ENCODE results near the gene COL18A1. TPM values are rescaled to one million over a fixed set of nuclear protein-coding genes. Genes with fewer than 3 reads are reported as not detected.
A peak's percentile ranks its signal among the peaks of the same experiment; 100 is the strongest.

The COL18A1 gene
- total and polyA plus RNA-seq, 9 of the 15 experiments (the other 6 are each of a cell fraction or from before 2014, with no cell fraction given) = 0.14 to 16.4 (median 2.0) TPM

GRCh38 chr21:45405271-45405818 lies 380 bp downstream of the COL18A1 start:
- BruUV-seq (replicated peaks) = no TSS peak
- POLR2A ChIA-PET = no interaction called here
- CTCF ChIA-PET (ENCODE audit: low intra/inter-chr PET ratio) = no interaction called here
- peaks cover 15 to 70% of the 10 kb centered on the region in 2 experiments for H3K4me1 ChIP-seq (replicated peaks in 1 of 2; ENCODE audit: control insufficient read depth in 2 of 2, insufficient read depth in 2 of 2, low read length in 2 of 2)
- peak overlapping the region; percentile 63 for H2AFZ ChIP-seq (ENCODE audit: low read depth, low read length)
- in situ Hi-C loops (cut with MboI) (no loop called here), intact Hi-C loops (cut with micrococcal nuclease) (no loop called here)
- H3K4me2 ChIP-seq (ENCODE audit: insufficient read depth, low read length) = peak overlapping the region; percentile 67; the same call in 1 of the 2 replicates
- H3K4me3 ChIP-seq = peak overlapping the region; percentile 51
- 0 out of 2 replicates have a peak, but pooled peaks cover 5% of the 10 kb centered on the region for H4K20me1 ChIP-seq (replicated peaks; ENCODE audit: control insufficient read depth, insufficient read depth, low read length)
- H3K36me3 ChIP-seq (ENCODE audit: control insufficient read depth, insufficient read depth, low read length) = no peaks in the 10 kb centered on the region
- DNase-seq (ENCODE audit: extremely low read depth in 1 of 4, low spot score in 3 of 4) = peak; percentile 69 to 97 (median 92)
- ATAC-seq = peak; percentile 82
- H3K9me1 ChIP-seq (ENCODE audit: control insufficient read depth, insufficient read depth, low read length) = no peaks in the 10 kb centered on the region
- peaks cover 28% of the 10 kb centered on the region; the same call in 2 of the 3 replicates for H3K79me2 ChIP-seq (ENCODE audit: control insufficient read depth, insufficient read depth, low read length)
- no peak for FAIRE-seq
- 0% methylated on average over 14 of the region's 86 CpGs for WGBS (ENCODE audit: insufficient coverage, low coverage, missing lambda C conversion rate)
- H3K9me3 ChIP-seq (replicated peaks; ENCODE audit: control insufficient read depth, insufficient read depth, low read depth, low read length) = peaks cover 11% of the 10 kb centered on the region; the same call in 1 of the 2 replicates
- peak overlapping the region; percentile 47 to 85; a peak in 3 of 4 replicates for H3K9ac ChIP-seq (ENCODE audit: insufficient read depth in 1 of 2, low read depth in 2 of 2, low read length in 2 of 2)
- 0 out of 3 replicates have a peak overlapping the region, but pooled peaks have one; percentile 7 for H3K27ac ChIP-seq (ENCODE audit: extremely low read depth, low read depth, low read length)
- no peaks in the 10 kb centered on the region; a peak in 1 of 5 replicates for H3K27me3 ChIP-seq (ENCODE audit: control insufficient read depth in 2 of 2, insufficient read depth in 2 of 2, low read length in 2 of 2)
- TF ChIP-seq USF2 (CRISPR knock-in tag; IDR thresholded peaks at IDR 0.05) (no peak), DNMT1 (IDR thresholded peaks at IDR 0.05) (no peak), PHB2 (IDR thresholded peaks at IDR 0.05; ENCODE audit: low read depth) (no peak), KAT2B (IDR thresholded peaks at IDR 0.05; ENCODE audit: low read depth, low read length) (no peak), NONO (IDR thresholded peaks at IDR 0.05; ENCODE audit: low read depth in 2 of 2, low read length in 1 of 2) (peak in 1 of 2 experiments; percentile 38; a peak in 1 of 4 replicates), ZNF583 (CRISPR knock-in tag; IDR thresholded peaks at IDR 0.05) (no peak), WHSC1 (IDR thresholded peaks at IDR 0.05; ENCODE audit: low read length) (no peak), GTF2A2 (tag; IDR thresholded peaks at IDR 0.05) (no peak), GMEB1 (CRISPR knock-in tag; IDR thresholded peaks at IDR 0.05) (0 out of 2 replicates have a peak, but pooled peaks have one; percentile 16), MAZ (CRISPR knock-in tag; conservative IDR thresholded peaks at IDR 0.05 in 1 of 2, IDR thresholded peaks at IDR 0.05 in 1 of 2) (peak in 1 of 2 experiments; percentile 61; a peak in 1 of 4 replicates), MCM7 (IDR thresholded peaks at IDR 0.05) (no peak), SPI1 (IDR thresholded peaks at IDR 0.05; ENCODE audit: borderline replicate concordance, low read depth, low read length) (no peak), CCNT2 (IDR thresholded peaks at IDR 0.05; ENCODE audit: borderline replicate concordance, extremely low read depth, insufficient read length, low read depth, low read length) (peak; percentile 58), MYC (IDR thresholded peaks at IDR 0.05; ENCODE audit: low read depth, low read length) (no peak), MYC (CRISPR knock-in tag; IDR thresholded peaks at IDR 0.05; ENCODE audit: borderline replicate concordance, low read depth) (no peak)
- TF ChIP-seq, protein P1, sequence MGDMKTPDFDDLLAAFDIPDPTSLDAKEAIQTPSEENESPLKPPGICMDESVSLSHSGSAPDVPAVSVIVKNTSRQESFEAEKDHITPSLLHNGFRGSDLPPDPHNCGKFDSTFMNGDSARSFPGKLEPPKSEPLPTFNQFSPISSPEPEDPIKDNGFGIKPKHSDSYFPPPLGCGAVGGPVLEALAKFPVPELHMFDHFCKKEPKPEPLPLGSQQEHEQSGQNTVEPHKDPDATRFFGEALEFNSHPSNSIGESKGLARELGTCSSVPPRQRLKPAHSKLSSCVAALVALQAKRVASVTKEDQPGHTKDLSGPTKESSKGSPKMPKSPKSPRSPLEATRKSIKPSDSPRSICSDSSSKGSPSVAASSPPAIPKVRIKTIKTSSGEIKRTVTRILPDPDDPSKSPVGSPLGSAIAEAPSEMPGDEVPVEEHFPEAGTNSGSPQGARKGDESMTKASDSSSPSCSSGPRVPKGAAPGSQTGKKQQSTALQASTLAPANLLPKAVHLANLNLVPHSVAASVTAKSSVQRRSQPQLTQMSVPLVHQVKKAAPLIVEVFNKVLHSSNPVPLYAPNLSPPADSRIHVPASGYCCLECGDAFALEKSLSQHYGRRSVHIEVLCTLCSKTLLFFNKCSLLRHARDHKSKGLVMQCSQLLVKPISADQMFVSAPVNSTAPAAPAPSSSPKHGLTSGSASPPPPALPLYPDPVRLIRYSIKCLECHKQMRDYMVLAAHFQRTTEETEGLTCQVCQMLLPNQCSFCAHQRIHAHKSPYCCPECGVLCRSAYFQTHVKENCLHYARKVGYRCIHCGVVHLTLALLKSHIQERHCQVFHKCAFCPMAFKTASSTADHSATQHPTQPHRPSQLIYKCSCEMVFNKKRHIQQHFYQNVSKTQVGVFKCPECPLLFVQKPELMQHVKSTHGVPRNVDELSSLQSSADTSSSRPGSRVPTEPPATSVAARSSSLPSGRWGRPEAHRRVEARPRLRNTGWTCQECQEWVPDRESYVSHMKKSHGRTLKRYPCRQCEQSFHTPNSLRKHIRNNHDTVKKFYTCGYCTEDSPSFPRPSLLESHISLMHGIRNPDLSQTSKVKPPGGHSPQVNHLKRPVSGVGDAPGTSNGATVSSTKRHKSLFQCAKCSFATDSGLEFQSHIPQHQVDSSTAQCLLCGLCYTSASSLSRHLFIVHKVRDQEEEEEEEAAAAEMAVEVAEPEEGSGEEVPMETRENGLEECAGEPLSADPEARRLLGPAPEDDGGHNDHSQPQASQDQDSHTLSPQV (IDR thresholded peaks at IDR 0.05) = 0 out of 2 replicates have a peak, but pooled peaks have one; percentile 53
